Measurements from ENCODE around the gene CLEC11A.
"Not testable (repeated sequence)": the region's sequence is repeated elsewhere in the genome, so short reads cannot be mapped to it uniquely, and the experiment has no call there.

The CLEC11A gene

DNA sequence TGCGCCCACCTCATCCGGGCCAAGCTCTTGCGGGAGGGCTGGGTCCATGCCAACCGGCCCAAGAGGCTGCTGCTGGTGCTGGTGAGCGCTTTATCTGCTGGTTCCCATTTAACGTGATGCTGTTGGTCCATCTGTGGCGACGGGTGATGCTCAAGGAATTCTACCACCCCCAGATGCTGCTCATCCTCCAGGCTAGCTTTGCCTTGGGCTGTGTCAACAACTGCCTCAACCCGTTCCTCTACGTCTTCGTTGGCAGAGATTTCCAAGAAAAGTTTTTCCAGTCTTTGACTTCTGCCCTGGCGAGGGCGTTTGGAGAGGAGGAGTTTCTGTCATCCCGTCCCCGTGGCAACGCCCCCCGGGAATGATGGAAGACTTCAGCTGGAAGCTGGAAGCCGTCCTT, 35.9 kb downstream of the CLEC11A start:
- DNase-seq (ENCODE audit: low read depth in 3 of 3): not testable (repeated sequence)

DNA sequence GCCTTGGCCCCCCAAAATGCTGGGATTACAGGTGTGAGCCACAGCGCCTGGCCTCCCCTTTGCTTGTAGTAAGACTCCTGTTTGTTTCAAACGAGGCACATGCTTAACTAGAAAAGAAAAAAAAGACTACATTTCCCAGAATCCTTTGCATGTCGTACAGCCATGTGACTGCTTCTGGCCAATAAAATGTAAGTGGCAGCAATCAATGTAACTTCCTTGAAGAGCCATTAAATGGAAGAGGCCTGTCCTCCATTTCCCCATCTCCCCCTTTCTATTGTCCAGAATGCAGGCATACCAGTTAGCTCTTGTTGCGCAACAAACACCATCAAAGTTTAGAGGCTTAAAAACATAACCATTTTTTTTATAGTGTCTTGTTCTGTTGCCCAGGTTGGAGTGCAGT, 36.7 kb downstream of the CLEC11A start:
- no peak for DNase-seq (ENCODE audit: low read depth in 3 of 3)

DNA sequence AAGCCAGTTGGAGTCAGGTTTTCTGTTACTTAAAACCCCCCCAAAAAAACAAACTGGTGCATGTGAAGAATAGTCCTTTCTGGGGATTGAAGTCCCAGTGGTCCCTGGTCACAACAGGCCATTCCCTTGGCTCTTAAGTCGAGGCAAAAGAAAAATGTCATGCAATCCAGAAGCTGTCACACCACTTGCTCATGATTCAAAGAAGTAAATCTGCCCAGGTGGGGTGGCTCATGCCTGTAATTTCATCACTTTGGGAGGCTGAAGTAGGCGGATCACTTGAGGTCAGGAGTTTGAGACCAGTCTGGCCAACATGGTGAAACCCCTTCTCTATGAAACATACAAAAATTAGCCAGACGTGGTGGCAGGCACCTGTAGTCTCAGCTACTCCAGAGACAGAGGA, 38.3 kb downstream of the CLEC11A start:
- not testable (repeated sequence) for DNase-seq (ENCODE audit: low read depth in 3 of 3)

DNA sequence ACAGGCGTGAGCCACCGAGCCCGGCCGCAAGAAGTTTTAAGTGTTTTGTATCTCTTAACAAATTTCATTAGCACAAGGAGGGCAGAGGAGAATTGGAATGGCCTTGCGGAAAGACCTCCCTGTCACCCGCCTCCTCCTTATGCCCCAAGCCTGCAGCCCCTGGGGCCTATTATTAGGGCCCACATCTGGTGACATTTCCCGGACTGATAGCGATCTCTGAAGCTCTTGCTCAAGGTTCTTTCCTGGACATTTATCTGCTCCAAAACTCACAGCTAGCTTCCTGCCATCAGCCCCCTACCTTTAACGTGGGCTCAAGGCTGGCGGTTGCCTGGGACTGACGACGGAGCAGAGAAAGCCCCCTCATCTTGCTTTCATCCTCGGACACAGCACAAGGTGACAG, 40.4 kb downstream of the CLEC11A start:
- DNase-seq (ENCODE audit: low read depth in 3 of 3): not testable (repeated sequence)

DNA sequence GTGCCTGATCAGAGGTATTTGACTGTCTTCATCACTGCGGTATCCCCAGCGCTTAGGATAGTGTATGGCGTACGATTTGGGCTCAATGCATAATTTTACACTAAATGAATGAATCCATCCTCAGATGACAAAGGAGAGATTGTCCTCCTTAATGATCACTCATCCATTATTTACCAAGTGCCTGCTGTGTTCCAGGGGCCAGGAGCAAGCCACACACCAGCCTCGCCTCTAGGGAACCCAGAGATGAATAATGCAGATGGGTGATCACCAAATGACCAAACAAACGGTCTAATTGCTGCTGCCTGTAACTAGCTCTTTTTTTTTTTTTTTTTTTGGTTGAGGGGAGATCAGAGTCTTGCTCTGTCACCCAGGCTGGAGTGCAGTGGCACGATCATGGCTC, 41.2 kb downstream of the CLEC11A start:
- no peak for DNase-seq (ENCODE audit: low read depth in 3 of 3)

DNA sequence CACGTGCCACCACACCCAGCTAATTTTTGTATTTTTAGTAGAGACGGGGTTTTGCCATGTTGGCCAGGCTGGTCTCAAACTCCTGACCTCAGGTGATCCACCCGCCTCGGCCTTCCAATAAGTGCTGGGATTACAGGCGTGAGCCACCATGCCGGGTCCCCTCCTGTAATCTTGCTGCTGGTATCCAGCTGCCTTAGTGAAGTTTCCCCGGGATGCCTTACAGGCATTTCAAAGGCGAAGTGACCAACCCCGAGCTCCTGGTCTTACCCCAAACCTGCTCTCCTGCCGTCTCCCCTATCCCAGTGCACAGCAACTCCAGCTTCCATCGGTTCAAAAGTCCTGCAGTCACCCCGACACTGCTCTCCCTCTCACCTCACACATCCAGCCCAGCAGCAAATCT, 43.6 kb downstream of the CLEC11A start:
- not testable (repeated sequence) for DNase-seq (ENCODE audit: low read depth in 3 of 3)

DNA sequence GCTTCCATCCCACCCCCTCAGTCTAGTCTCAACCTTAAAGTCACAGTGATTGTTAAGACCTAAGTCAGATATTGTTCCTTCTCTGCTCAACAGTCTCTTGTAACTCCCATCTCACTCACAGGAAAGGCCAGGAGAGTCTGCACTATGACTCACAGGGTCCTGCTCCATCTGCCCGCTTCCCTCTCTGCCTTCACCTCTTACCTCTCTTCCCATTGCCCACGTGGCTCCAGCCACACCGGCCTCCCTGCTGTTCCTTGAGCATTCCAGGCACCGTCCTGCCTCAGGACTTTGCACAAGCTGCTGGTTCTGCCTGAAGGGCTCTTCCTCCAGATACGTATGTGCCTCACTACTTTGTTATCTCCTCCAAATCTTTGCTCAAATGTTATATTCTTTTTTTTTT, 44.1 kb downstream of the CLEC11A start:
- DNase-seq (ENCODE audit: low read depth in 3 of 3): not testable (repeated sequence)

DNA sequence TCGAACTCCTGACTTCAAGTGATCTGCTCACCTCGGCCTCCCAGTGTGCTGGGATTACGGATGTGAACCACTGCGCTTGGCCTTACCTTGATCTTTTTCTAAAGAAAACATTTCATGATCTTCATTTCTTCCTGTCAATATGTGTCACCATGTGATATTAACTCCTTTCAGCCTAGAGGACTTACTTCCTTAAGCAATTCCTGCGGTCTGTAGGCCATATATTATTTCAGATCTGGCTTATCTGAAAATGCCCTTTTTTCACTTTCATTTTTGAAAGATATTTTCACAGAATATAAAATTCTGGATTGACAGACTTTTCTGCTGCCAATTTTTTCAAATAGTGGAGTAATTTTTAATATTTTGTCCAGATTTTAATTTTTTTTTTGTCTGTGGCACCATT, 45.1 kb downstream of the CLEC11A start:
- no peak for DNase-seq (ENCODE audit: low read depth in 3 of 3)

DNA sequence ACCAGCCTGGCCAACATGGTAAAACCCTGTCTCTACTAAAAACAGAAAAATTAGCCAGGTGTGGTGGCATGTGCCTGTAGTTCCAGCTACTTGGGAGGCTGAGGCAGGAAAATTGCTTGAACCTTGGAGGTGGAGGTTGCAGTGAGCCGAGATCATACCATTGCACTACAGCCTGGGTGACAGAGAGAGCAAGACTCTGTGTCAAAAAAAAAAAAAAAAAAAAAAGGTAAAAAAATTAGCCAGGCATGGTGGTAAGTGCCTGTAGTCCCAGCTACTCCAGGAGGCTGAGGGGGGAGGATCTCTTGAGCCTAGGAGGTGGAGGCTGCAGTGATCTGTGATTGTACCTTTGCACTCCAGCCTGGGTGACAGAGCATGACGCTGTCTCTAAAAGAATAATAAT, 47.0 kb downstream of the CLEC11A start, which contains the start of gene GPR32:
Gene GPR32 (plus strand): TSS at position 301 of the 400 bp plus-strand sequence. CDS start 137 bp downstream, outside the sequence.
- DNase-seq (ENCODE audit: low read depth in 3 of 3): not testable (repeated sequence)

DNA sequence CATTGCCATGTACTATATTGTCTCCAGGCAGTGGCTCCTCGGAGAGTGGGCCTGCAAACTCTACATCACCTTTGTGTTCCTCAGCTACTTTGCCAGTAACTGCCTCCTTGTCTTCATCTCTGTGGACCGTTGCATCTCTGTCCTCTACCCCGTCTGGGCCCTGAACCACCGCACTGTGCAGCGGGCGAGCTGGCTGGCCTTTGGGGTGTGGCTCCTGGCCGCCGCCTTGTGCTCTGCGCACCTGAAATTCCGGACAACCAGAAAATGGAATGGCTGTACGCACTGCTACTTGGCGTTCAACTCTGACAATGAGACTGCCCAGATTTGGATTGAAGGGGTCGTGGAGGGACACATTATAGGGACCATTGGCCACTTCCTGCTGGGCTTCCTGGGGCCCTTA, 47.7 kb downstream of the CLEC11A start:
- no peak for DNase-seq (ENCODE audit: low read depth in 3 of 3)

DNA sequence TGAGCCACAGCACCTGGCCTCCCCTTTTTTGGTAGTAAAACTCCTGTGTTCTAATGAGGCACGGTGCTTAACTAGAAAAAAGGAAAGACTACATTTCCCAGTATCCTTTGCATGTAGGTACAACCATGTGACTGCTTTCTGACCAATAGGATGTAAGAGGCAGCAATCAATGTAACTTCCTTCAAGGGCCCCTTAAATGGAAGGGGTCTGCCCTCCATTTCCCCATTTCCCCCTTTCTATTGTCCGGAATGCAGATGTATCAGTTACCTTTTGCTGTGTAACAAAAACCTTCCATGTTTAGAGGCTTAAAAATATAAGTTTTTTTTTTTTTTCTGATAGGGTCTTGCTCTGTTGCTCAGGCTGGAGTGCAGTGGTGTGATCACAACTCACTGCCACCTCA, 49.3 kb downstream of the CLEC11A start:
- no peak for DNase-seq (ENCODE audit: low read depth in 3 of 3)

DNA sequence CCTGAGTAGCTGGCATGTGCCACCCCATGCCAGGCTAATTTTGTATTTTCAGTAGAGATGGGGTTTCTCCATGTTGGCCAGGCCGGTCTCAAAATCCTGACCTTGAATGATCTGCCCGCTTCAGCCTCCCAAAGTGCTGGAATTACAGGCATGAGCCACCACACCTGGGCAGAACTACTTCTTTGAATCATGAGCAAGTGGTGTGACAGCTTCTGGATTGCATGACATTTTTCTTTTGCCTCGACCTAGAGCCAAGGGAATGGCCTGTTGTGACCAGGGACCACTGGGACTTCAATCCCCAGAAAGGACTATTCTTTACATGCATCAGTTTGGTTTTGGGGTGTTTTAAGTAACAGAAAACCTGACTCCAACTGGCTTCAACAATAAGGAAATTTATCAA, 49.7 kb downstream of the CLEC11A start:
- not testable (repeated sequence) for DNase-seq (ENCODE audit: low read depth in 3 of 3)

DNA sequence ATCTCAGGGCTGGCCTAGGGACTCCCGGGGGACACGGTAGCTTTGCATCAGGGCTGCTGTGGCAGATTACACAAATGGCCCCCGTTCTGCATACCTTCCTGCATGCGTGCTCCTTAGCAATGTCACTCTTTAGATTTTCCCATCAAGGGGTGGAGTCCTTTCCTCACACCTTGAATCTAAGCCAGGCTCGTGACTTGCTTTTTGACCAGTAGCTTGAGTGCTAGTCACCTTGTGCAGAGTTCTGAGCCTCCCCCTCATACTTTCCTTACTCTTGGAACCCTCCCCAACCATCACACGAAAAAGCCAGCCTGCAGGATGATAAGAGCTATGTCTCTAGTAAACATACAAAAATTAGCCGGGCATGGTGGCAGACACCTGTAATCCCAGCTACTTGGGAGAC, 50.3 kb downstream of the CLEC11A start:
- not testable (repeated sequence) for DNase-seq (ENCODE audit: low read depth in 3 of 3)
